Liver (tissue), 10 donors: Measurements from ENCODE around the gene TOX2. TPM values are rescaled to one million over a fixed set of nuclear protein-coding genes. Genes with fewer than 3 reads are reported as not detected.

Experiments
- DNase-seq: peaks from one replicate; pipeline ENCODE4 v3.0.0-alpha.2; 2017; ENCODE audit warnings: low spot score
- H3K27ac ChIP-seq, 2 donors: one replicate each; pipeline ENCODE4 v1.7.0; 2013; ENCODE audit warnings: inconsistent platforms in 2 of 2, low read length in 2 of 2, control low read depth in 1 of 2, low read depth in 1 of 2, mild to moderate bottlenecking in 1 of 2
- H3K27me3 ChIP-seq, 4 donors: one replicate each; pipeline versions ENCODE4 v1.6.1 to v1.7.0; 2013; ENCODE audit warnings: low read length in 3 of 4, inconsistent platforms in 1 of 4, mild to moderate bottlenecking in 1 of 4, moderate library complexity in 1 of 4; ENCODE audit not compliant: control insufficient read depth in 4 of 4, insufficient read depth in 4 of 4
- H3K36me3 ChIP-seq, 4 donors: one replicate each; pipeline versions ENCODE4 v1.6.1 to v1.7.0; 2013; ENCODE audit warnings: low read length in 3 of 4, mild to moderate bottlenecking in 3 of 4, low read depth in 1 of 4, moderate library complexity in 1 of 4; ENCODE audit not compliant: control insufficient read depth in 4 of 4, insufficient read depth in 3 of 4
- H3K4me1 ChIP-seq, 4 donors: one replicate each; pipeline versions ENCODE4 v1.6.1 to v1.7.0; 2013; ENCODE audit warnings: low read length in 3 of 4, mild to moderate bottlenecking in 3 of 4, moderate library complexity in 1 of 4; ENCODE audit not compliant: control insufficient read depth in 4 of 4, insufficient read depth in 4 of 4
- H3K4me3 ChIP-seq, 3 donors: one replicate each; pipeline versions ENCODE4 v1.6.1 to v1.7.0; 2013; ENCODE audit warnings: low read length in 3 of 3, control low read depth in 1 of 3, low read depth in 1 of 3, mild to moderate bottlenecking in 1 of 3
- H3K9ac ChIP-seq, 2 donors: one replicate each; pipeline ENCODE4 v1.7.0; 2013; ENCODE audit warnings: low read length in 2 of 2, mild to moderate bottlenecking in 2 of 2, moderate library complexity in 2 of 2, control low read depth in 1 of 2, low read depth in 1 of 2
- H3K9me3 ChIP-seq, 4 donors: one replicate each; pipeline versions ENCODE4 v1.6.1 to v1.7.0; 2013; ENCODE audit warnings: low read length in 3 of 4; ENCODE audit not compliant: control insufficient read depth in 4 of 4
- FOXA2 ChIP-seq: IDR thresholded peaks from 2 replicates; pipeline ENCODE4 v1.6.1; 2016; ENCODE audit warnings: antibody characterized with exemption
- HNF4G ChIP-seq: IDR thresholded peaks from 2 replicates; pipeline ENCODE4 v1.6.1; 2016; ENCODE audit warnings: antibody characterized with exemption
- NR2F2 ChIP-seq: IDR thresholded peaks from 2 replicates; pipeline ENCODE4 v1.6.1; 2016; ENCODE audit warnings: antibody characterized with exemption
- RAD21 ChIP-seq, 2 donors: IDR thresholded peaks; 2 replicates each; pipeline ENCODE4 v1.6.1; 2016; ENCODE audit warnings: antibody characterized with exemption in 2 of 2, mild to moderate bottlenecking in 2 of 2
- SP1 ChIP-seq: IDR thresholded peaks from 2 replicates; pipeline ENCODE4 v1.6.1; 2018; ENCODE audit warnings: antibody characterized with exemption, mild to moderate bottlenecking
- TAF1 ChIP-seq: conservative IDR thresholded peaks from 2 replicates; pipeline ENCODE4 v1.6.1; 2016; ENCODE audit warnings: antibody characterized with exemption, mild to moderate bottlenecking
- ZBTB33 ChIP-seq: IDR thresholded peaks from 2 replicates; pipeline ENCODE4 v1.6.1; 2016; ENCODE audit warnings: antibody characterized with exemption
- WGBS: extraction: QIAGEN DNeasy Blood & Tissue Kit; methylation state at CpG from one replicate; pipeline ENCODE4 v1.1.7; 2013; 5-methylcytosine and 5-hydroxymethylcytosine counted together
- polyA plus RNA-seq, 2 donors: library from polyadenylated mRNA; stranded (reverse) in 1 of 2; unstranded in 1 of 2; fragments of 200-250 nt in 1 of 2; fragments of >200 nt in 1 of 2; fragmentation: Nextera tagmentation in 1 of 2; extraction: Ambion mirVana in 1 of 2; gene quantifications; one replicate each; pipeline versions ENCODE4 v1.2.1 to v1.2.3, GENCODE V29; 2013 to 2015
- small RNA-seq: library from RNA; depleted of rRNA; stranded (forward); fragments of <200 nt; gene quantifications from one replicate; pipeline ENCODE3, GENCODE V24; 2014
- total RNA-seq, 2 donors: library from RNA; depleted of rRNA; stranded (reverse); fragments of >200 nt; gene quantifications; one replicate each; pipeline ENCODE4 v1.2.3, GENCODE V29; 2014
- donor health status: healthy.
- donor health status: healthy.
- donor health status: healthy.
- donor health status: healthy.
- donor health status: healthy.

Gene TOX2
- total and polyA plus RNA-seq, 4 donors, result 0.33 to 2.7 (median 1.4) TPM

GRCh38 chr20:44118185-44119033 is 203.8 kb downstream of the TOX2 start:
- Histone ChIP-seq H3K36me3 (no peaks in the 10 kb centered on the region), H3K9ac (no peak overlapping the region), H3K27me3 (peaks cover 0 to 9% (median 0%) of the 10 kb centered on the region in 4 donors), H3K4me3 (no peak overlapping the region), H3K9me3 (no peaks in the 10 kb centered on the region), H3K4me1 (peaks cover 0 to 3% (median 0%) of the 10 kb centered on the region in 4 donors), H3K27ac (no peak overlapping the region)
- no peak for DNase-seq
- no peak for TF ChIP-seq RAD21 (IDR thresholded peaks at IDR 0.05)
- no peak for TF ChIP-seq HNF4G
- TF ChIP-seq TAF1, result no peak
- TF ChIP-seq ZBTB33, result no peak
- no peak for TF ChIP-seq NR2F2
- TF ChIP-seq SP1, result no peak
- TF ChIP-seq FOXA2, result no peak
- 62% methylated on average over 9 of the region's 9 CpGs for WGBS

Small RNA genes within 50 kb of the gene (small RNA-seq; reads per million reads assigned to genes)
- not detected for gene RN7SL443P

Other genes starting within 250 kb of the TOX2 start
- 10 to 100 TPM in 1 of 2 donors, not detected in 1; 30.9 TPM for gene MYBL2, start 247.7 kb upstream of the TOX2 start, total RNA-seq
- gene MYBL2, start 247.7 kb upstream of the TOX2 start, polyA plus RNA-seq, result 1 to 10 TPM; 1.6 to 1.9 TPM
- gene GTSF1L, start 187.8 kb upstream of the TOX2 start, total RNA-seq, result not detected
- not detected for gene GTSF1L, start 187.8 kb upstream of the TOX2 start, polyA plus RNA-seq